Endothelial cell (in vitro differentiated cells): ENCODE measurements around the gene PTTG1IP2. TPM values are rescaled to one million over a fixed set of nuclear protein-coding genes. Genes with fewer than 3 reads are reported as not detected.

Experiments
- DNase-seq: peaks from one replicate; pipeline ENCODE4 v3.0.0; 2021; ENCODE audit warnings: low spot score
- H3K27ac Mint-ChIP-seq: one replicate; pipeline ENCODE4 v1.8.0; 2021; ENCODE audit warnings: mixed read lengths, inconsistent platforms; ENCODE audit not compliant: unreplicated experiment
- H3K27me3 Mint-ChIP-seq: one replicate; pipeline ENCODE4 v1.8.0; 2021; ENCODE audit warnings: mild to moderate bottlenecking, moderate library complexity, mixed read lengths, inconsistent platforms; ENCODE audit not compliant: unreplicated experiment
- H3K36me3 Mint-ChIP-seq: one replicate; pipeline ENCODE4 v1.8.0; 2021; ENCODE audit warnings: mild to moderate bottlenecking, low read depth, mixed read lengths, inconsistent platforms; ENCODE audit not compliant: unreplicated experiment
- H3K4me1 Mint-ChIP-seq: one replicate; pipeline ENCODE4 v1.8.0; 2021; ENCODE audit warnings: mild to moderate bottlenecking, mixed read lengths, inconsistent platforms; ENCODE audit not compliant: unreplicated experiment
- H3K4me3 Mint-ChIP-seq: one replicate; pipeline ENCODE4 v1.8.0; 2021; ENCODE audit warnings: mild to moderate bottlenecking, mixed read lengths, inconsistent platforms; ENCODE audit not compliant: unreplicated experiment
- H3K9me3 Mint-ChIP-seq: one replicate; pipeline ENCODE4 v1.8.0; 2021; ENCODE audit warnings: mixed read lengths, inconsistent platforms; ENCODE audit not compliant: unreplicated experiment
- CTCF ChIP-seq: fragments of 200-600 bp; sonication (generic); IDR thresholded peaks from one replicate; pipeline ENCODE4 v1.5.0; 2021; ENCODE audit warnings: antibody characterized with exemption; ENCODE audit not compliant: unreplicated experiment
- total RNA-seq: library from RNA; stranded (reverse); fragmentation: NEBNext Ultra II Directional; extraction: Animal tissue kit (Norgen Biotek cat#: 25700); gene quantifications from one replicate; pipeline ENCODE4 v1.2.1, GENCODE V29; 2021; ENCODE audit not compliant: unreplicated experiment

The PTTG1IP2 gene
- total RNA-seq, 1 donor from 2014 or later = not detected

DNA sequence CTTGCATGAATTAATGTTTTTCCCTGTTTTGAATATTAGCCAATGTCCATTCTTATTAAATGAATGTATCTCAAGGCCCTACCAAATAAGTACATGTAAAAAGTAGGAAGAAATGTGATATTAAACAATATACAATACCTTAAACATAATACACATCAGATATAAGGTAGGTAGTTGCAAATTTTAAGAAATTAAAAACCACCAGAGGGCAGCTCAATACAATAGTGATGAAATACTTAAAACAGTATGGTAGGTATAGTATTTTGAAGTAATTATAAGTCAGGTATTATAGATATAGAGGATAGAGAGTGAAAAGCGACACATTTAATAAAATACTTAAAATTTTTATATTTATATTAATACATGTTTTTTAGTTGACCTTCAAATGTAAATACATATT, 83.1 kb downstream of the PTTG1IP2 start:
- TF ChIP-seq CTCF = no peak
- H3K27ac Mint-ChIP-seq = no peak overlapping the region
- no peak overlapping the region for H3K4me3 Mint-ChIP-seq
- no peaks in the 10 kb centered on the region for H3K36me3 Mint-ChIP-seq
- H3K4me1 Mint-ChIP-seq = no peaks in the 10 kb centered on the region
- H3K9me3 Mint-ChIP-seq = no peaks in the 10 kb centered on the region
- no peak for DNase-seq
- H3K27me3 Mint-ChIP-seq = peaks cover 3% of the 10 kb centered on the region

DNA sequence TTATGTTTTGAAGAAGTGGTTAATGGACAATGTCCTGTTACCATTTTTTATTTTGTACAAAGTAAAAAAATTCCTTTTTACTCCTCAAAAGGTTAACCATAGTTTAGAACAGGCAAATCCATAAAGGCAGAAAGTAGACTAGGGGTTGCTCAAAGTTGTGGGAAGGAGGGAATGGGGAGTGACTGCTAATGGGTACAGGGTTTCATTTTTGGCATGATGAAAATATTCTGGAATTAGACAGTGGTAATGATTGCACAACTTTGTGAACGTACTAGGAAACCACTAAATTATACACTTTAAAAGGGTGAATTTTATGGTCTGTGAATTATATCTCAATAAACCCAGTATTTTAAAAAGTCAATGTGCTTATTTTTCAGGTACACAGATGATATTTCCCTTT, 91.3 kb downstream of the PTTG1IP2 start:
- no peaks in the 10 kb centered on the region for H3K9me3 Mint-ChIP-seq
- no peak overlapping the region for H3K4me3 Mint-ChIP-seq
- H3K4me1 Mint-ChIP-seq = no peaks in the 10 kb centered on the region
- no peaks in the 10 kb centered on the region for H3K36me3 Mint-ChIP-seq
- no peaks in the 10 kb centered on the region for H3K27me3 Mint-ChIP-seq
- TF ChIP-seq CTCF = no peak
- no peak overlapping the region for H3K27ac Mint-ChIP-seq
- no peak for DNase-seq

Other genes starting within 250 kb of the PTTG1IP2 start
- 1.8 TPM for gene CFAP69, start 224.5 kb upstream of the PTTG1IP2 start, total RNA-seq
- not detected for gene FAM237B, start 148.3 kb upstream of the PTTG1IP2 start, total RNA-seq
- gene GTPBP10, start 122.9 kb upstream of the PTTG1IP2 start, total RNA-seq = 21.6 TPM
- 29.0 TPM for gene CLDN12, start 66.2 kb upstream of the PTTG1IP2 start, total RNA-seq
- 30.2 TPM for gene CDK14, start 126.7 kb downstream of the PTTG1IP2 start, total RNA-seq